Fibroblast of skin of right biceps (primary cell): Measurements from ENCODE around the gene DERL2.

Experiments used
- DNase-seq: peaks from one replicate; pipeline ENCODE4 v3.0.0-alpha.2; 2013

The DERL2 gene

GRCh38 chr17:5485270-5486205 lies at the start of gene DERL2:
Gene DERL2, minus strand, starts transcription at chr17:5486178. Its CDS starts 17 bp downstream, at chr17:5486161.
- DNase-seq, result peak; percentile 53

- DNase-seq, result no peak
Observed at GRCh38 chr17:5535436-5535835, 49.5 kb upstream of the DERL2 start.

GRCh38 chr17:5533486-5534315 lies 47.7 kb upstream of the DERL2 start:
- DNase-seq, result no peak

GRCh38 chr17:5532581-5532980 lies 46.6 kb upstream of the DERL2 start:
- no peak for DNase-seq

- DNase-seq, result no peak
Observed at GRCh38 chr17:5531085-5531418, 45.1 kb upstream of the DERL2 start.

- no peak for DNase-seq
Observed at GRCh38 chr17:5530265-5531084, 44.5 kb upstream of the DERL2 start.

- no peak for DNase-seq
Observed at GRCh38 chr17:5527601-5528250, 41.7 kb upstream of the DERL2 start.

GRCh38 chr17:5526821-5527598 lies 41.0 kb upstream of the DERL2 start:
- DNase-seq, result peak; percentile 97

- no peak for DNase-seq
Observed at GRCh38 chr17:5523249-5523648, 37.3 kb upstream of the DERL2 start.

GRCh38 chr17:5522476-5522875 lies 36.5 kb upstream of the DERL2 start:
- no peak for DNase-seq

- peak; percentile 98 for DNase-seq
Observed at GRCh38 chr17:5516060-5516792, 30.2 kb upstream of the DERL2 start.

- no peak for DNase-seq
Observed at GRCh38 chr17:5514976-5515375, 29.0 kb upstream of the DERL2 start.

GRCh38 chr17:5513628-5514027 lies 27.6 kb upstream of the DERL2 start:
- DNase-seq, result no peak

- DNase-seq, result peak; percentile 69
Observed at GRCh38 chr17:5511401-5512225, 25.6 kb upstream of the DERL2 start.

- DNase-seq, result no peak
Observed at GRCh38 chr17:5510771-5511170, 24.8 kb upstream of the DERL2 start.

GRCh38 chr17:5509482-5509881 lies 23.5 kb upstream of the DERL2 start:
- peak; percentile 84 for DNase-seq

- peak; percentile 65 for DNase-seq
Observed at GRCh38 chr17:5508810-5509209, 22.8 kb upstream of the DERL2 start.

- DNase-seq, result no peak
Observed at GRCh38 chr17:5506307-5506706, 20.3 kb upstream of the DERL2 start.

GRCh38 chr17:5502552-5502951 lies 16.6 kb upstream of the DERL2 start:
- no peak for DNase-seq

- DNase-seq, result no peak
Observed at GRCh38 chr17:5501685-5502084, 15.7 kb upstream of the DERL2 start.
